GM19099 (cell line): ENCODE data around the gene MRAP.

Experiments used
- POLR2A ChIP-seq: IDR thresholded peaks from 3 replicates; pipeline ENCODE4 v1.6.1; 2011; ENCODE audit warnings: low read depth; ENCODE audit not compliant: insufficient read length; ENCODE audit errors: extremely low read depth

Gene MRAP

GRCh38 chr21:32348604-32349332 is 50.1 kb downstream of the MRAP start:
- TF ChIP-seq POLR2A: no peak

GRCh38 chr21:32349333-32349944 is 50.8 kb downstream of the MRAP start:
- TF ChIP-seq POLR2A: no peak

GRCh38 chr21:32350211-32350980 is 51.7 kb downstream of the MRAP start:
- TF ChIP-seq POLR2A: no peak

GRCh38 chr21:32350981-32351380 is 52.3 kb downstream of the MRAP start:
- TF ChIP-seq POLR2A: no peak

- TF ChIP-seq POLR2A: no peak
These were observed 52.8 kb downstream of the MRAP start for GRCh38 chr21:32351428-32351827.

GRCh38 chr21:32352526-32352925 is 53.9 kb downstream of the MRAP start:
- TF ChIP-seq POLR2A: no peak

GRCh38 chr21:32353002-32353711 is 54.5 kb downstream of the MRAP start:
- no peak for TF ChIP-seq POLR2A

GRCh38 chr21:32356874-32357395 is 58.3 kb downstream of the MRAP start:
- no peak for TF ChIP-seq POLR2A

- no peak for TF ChIP-seq POLR2A
These were observed 61.1 kb downstream of the MRAP start for GRCh38 chr21:32359719-32360260.

GRCh38 chr21:32360401-32360975 is 61.8 kb downstream of the MRAP start:
- TF ChIP-seq POLR2A: no peak
